NCI-H510A treated with DMSO at 0.1 percent for 48 hours (cell line): Measurements from ENCODE around the gene LEMD3.
"Not testable (repeated sequence)": the region's sequence is repeated elsewhere in the genome, so short reads cannot be mapped to it uniquely, and the experiment has no call there.

Experiments used
- DNase-seq: peaks from one replicate; lab custom pipeline; 2025; lab: John Stamatoyannopoulos, UW

The LEMD3 gene

GRCh38 chr12:65279369-65280112, 110.2 kb downstream of the LEMD3 start:
- DNase-seq: no peak

GRCh38 chr12:65280306-65280705, 110.9 kb downstream of the LEMD3 start:
- DNase-seq: no peak

GRCh38 chr12:65282840-65283239, 113.5 kb downstream of the LEMD3 start:
- no peak for DNase-seq

GRCh38 chr12:65285532-65285931, 116.1 kb downstream of the LEMD3 start:
- not testable (repeated sequence) for DNase-seq

GRCh38 chr12:65287426-65287825, 118.0 kb downstream of the LEMD3 start:
- no peak for DNase-seq

- no peak for DNase-seq
Observed at GRCh38 chr12:65292241-65292640, 122.9 kb downstream of the LEMD3 start.

- no peak for DNase-seq
Observed at GRCh38 chr12:65293735-65294134, 124.4 kb downstream of the LEMD3 start.

GRCh38 chr12:65294641-65295262, 125.4 kb downstream of the LEMD3 start:
- DNase-seq: no peak

- no peak for DNase-seq
Observed at GRCh38 chr12:65296508-65297265, 127.3 kb downstream of the LEMD3 start.
